Activated T-cell treated with anti-CD3 and anti-CD28 coated beads, Interleukin-2, amount 50 U/mL, for 48 hours (primary cell): Measurements from ENCODE around the gene DGKA.
"Not testable (repeated sequence)": the region's sequence is repeated elsewhere in the genome, so short reads cannot be mapped to it uniquely, and the experiment has no call there.

ENCODE experiments used
- DNase-seq, 2 experiments: peaks; one replicate each; pipeline ENCODE4 v3.0.0-alpha.2; 2020

DGKA gene

GRCh38 chr12:55999999-56000540 lies 69.1 kb downstream of the DGKA start:
- DNase-seq, result not testable (repeated sequence)

GRCh38 chr12:56001487-56002100 lies 70.6 kb downstream of the DGKA start:
- no peak for DNase-seq

- not testable (repeated sequence) for DNase-seq
These were observed 72.4 kb downstream of the DGKA start for GRCh38 chr12:56003376-56003775.
